ENCODE measurements around the gene TAF9B.

The TAF9B gene

GRCh38 chrX:78109458-78109857 is 30.0 kb downstream of the TAF9B start:
- DNase-seq (ENCODE audit: extremely low spot score): no peak
- no peak for TF ChIP-seq L3MBTL2 (conservative IDR thresholded peaks at IDR 0.05)
- TF ChIP-seq SUZ12 (IDR thresholded peaks at IDR 0.05): no peak
- no peak for TF ChIP-seq BHLHE40 (IDR thresholded peaks at IDR 0.05; ENCODE audit: borderline replicate concordance)
- no peak for TF ChIP-seq ARNT (IDR thresholded peaks at IDR 0.05)
- no peak for TF ChIP-seq FOXA1 (IDR thresholded peaks at IDR 0.05)
- TF ChIP-seq CTBP1 (IDR thresholded peaks at IDR 0.05; ENCODE audit: borderline replicate concordance): no peak
- no peak for TF ChIP-seq SP1 (IDR thresholded peaks at IDR 0.05)
- TF ChIP-seq LEF1 (IDR thresholded peaks at IDR 0.05; ENCODE audit: borderline replicate concordance): no peak
- no peak for TF ChIP-seq FOXM1 (IDR thresholded peaks at IDR 0.05; ENCODE audit: borderline replicate concordance)
- no peak for TF ChIP-seq PKNOX1 (IDR thresholded peaks at IDR 0.05)
- no peak for TF ChIP-seq ZNF384 (IDR thresholded peaks at IDR 0.05)
- no peak for TF ChIP-seq NFRKB (IDR thresholded peaks at IDR 0.05)
- no peak for TF ChIP-seq FOXK2 (IDR thresholded peaks at IDR 0.05)
- no peak for TF ChIP-seq TARDBP (IDR thresholded peaks at IDR 0.05)
- no peak for TF ChIP-seq HDGF (IDR thresholded peaks at IDR 0.05; ENCODE audit: borderline replicate concordance)
- TF ChIP-seq ELF4 (IDR thresholded peaks at IDR 0.05): no peak
- POLR2A ChIA-PET: no interaction called here
- CTCF ChIA-PET: no interaction called here

- POLR2A ChIA-PET: no interaction called here
- DNase-seq (ENCODE audit: extremely low spot score): no peak
- no peak for TF ChIP-seq LEF1 (IDR thresholded peaks at IDR 0.05; ENCODE audit: borderline replicate concordance)
- CTCF ChIA-PET: no interaction called here
Measured at GRCh38 chrX:78106651-78106986, 32.8 kb downstream of the TAF9B start.

GRCh38 chrX:78105944-78106650 is 33.4 kb downstream of the TAF9B start:
- CTCF ChIA-PET: no interaction called here

GRCh38 chrX:78104447-78105176 is 34.8 kb downstream of the TAF9B start:
- POLR2A ChIA-PET: interaction anchor here (1.1 to 2.3 kb wide), 2 partner anchors 12 to 35 kb away, joined by 3 to 8 read pairs; partner anchors contain the start of gene TAF9B
- peak; percentile 44 for DNase-seq (ENCODE audit: extremely low spot score)
- TF ChIP-seq HDGF (IDR thresholded peaks at IDR 0.05; ENCODE audit: borderline replicate concordance) (no peak), FOXM1 (IDR thresholded peaks at IDR 0.05; ENCODE audit: borderline replicate concordance) (peak; percentile 48; the same call in 1 of the 2 replicates)
- CTCF ChIA-PET: no interaction called here

More at GRCh38 chrX:78105944-78106650, 33.4 kb downstream of the TAF9B start:
- TF ChIP-seq L3MBTL2 (conservative IDR thresholded peaks at IDR 0.05) (no peak), HDGF (IDR thresholded peaks at IDR 0.05; ENCODE audit: borderline replicate concordance) (no peak), FOXM1 (IDR thresholded peaks at IDR 0.05; ENCODE audit: borderline replicate concordance) (no peak), FOXK2 (IDR thresholded peaks at IDR 0.05) (no peak)
- POLR2A ChIA-PET: interaction anchor here (2.3 kb wide), 1 partner anchor 34 kb away, joined by 8 read pairs; the partner anchor contains the start of gene TAF9B
- DNase-seq (ENCODE audit: extremely low spot score): no peak

- DNase-seq (ENCODE audit: extremely low spot score): peak; percentile 88
- ChIA-PET CTCF (no interaction called here), POLR2A (interaction anchor here (0.7 to 2.3 kb wide), 3 partner anchors 12 to 36 kb away, joined by 3 to 8 read pairs (median 3); partner anchors contain the start of gene TAF9B)
- peak; percentile 99 for TF ChIP-seq PKNOX1 (IDR thresholded peaks at IDR 0.05)
- peak; percentile 81 for TF ChIP-seq L3MBTL2 (conservative IDR thresholded peaks at IDR 0.05)
- TF ChIP-seq ELF4 (IDR thresholded peaks at IDR 0.05): peak; percentile 58; the same call in 1 of the 2 replicates
- TF ChIP-seq TARDBP (IDR thresholded peaks at IDR 0.05): no peak
Measured at GRCh38 chrX:78103623-78104446, 35.6 kb downstream of the TAF9B start, which contains the start of gene PGK1. Gene PGK1 (plus strand): TSS chrX:78104248. CDS start chrX:78104341, 93 bp downstream.

- CTCF ChIA-PET: no interaction called here
- POLR2A ChIA-PET: interaction anchor here (0.7 kb wide), 1 partner anchor 37 kb away, joined by 3 read pairs; the partner anchor contains the start of gene TAF9B
- TF ChIP-seq CTBP1 (IDR thresholded peaks at IDR 0.05; ENCODE audit: borderline replicate concordance) (no peak), SP1 (IDR thresholded peaks at IDR 0.05) (no peak), BHLHE40 (IDR thresholded peaks at IDR 0.05; ENCODE audit: borderline replicate concordance) (no peak), TARDBP (IDR thresholded peaks at IDR 0.05) (no peak), ELF4 (IDR thresholded peaks at IDR 0.05) (no peak), FOXM1 (IDR thresholded peaks at IDR 0.05; ENCODE audit: borderline replicate concordance) (no peak), L3MBTL2 (conservative IDR thresholded peaks at IDR 0.05) (no peak), FOXA1 (IDR thresholded peaks at IDR 0.05) (no peak), FOXK2 (IDR thresholded peaks at IDR 0.05) (no peak), ZNF384 (IDR thresholded peaks at IDR 0.05) (no peak), PKNOX1 (IDR thresholded peaks at IDR 0.05) (no peak), LEF1 (IDR thresholded peaks at IDR 0.05; ENCODE audit: borderline replicate concordance) (no peak), SUZ12 (IDR thresholded peaks at IDR 0.05) (no peak), NFRKB (IDR thresholded peaks at IDR 0.05) (no peak), HDGF (IDR thresholded peaks at IDR 0.05; ENCODE audit: borderline replicate concordance) (no peak), ARNT (IDR thresholded peaks at IDR 0.05) (no peak)
- no peak for DNase-seq (ENCODE audit: extremely low spot score)
Measured at GRCh38 chrX:78103001-78103622, 36.3 kb downstream of the TAF9B start.
